GM23338 (cell line): ENCODE measurements around the gene GRIA2. TPM values are rescaled to one million over a fixed set of nuclear protein-coding genes. Genes with fewer than 3 reads are reported as not detected.

Source experiments
- ATAC-seq: fragments of 200-7000 bp; cut with Tn5 transposase; 3 replicates; pipeline ENCODE4 v1.9.1; 2020
- DNase-seq: peaks from one replicate; pipeline ENCODE4 v3.0.0-alpha.2; 2015; ENCODE audit warnings: low spot score
- H2AFZ ChIP-seq: fragments of 200-600 bp; sonication (generic); 2 replicates; pipeline ENCODE4 v1.8.0; 2016; ENCODE audit warnings: antibody characterized with exemption, mild to moderate bottlenecking, moderate library complexity
- H3F3A ChIP-seq: fragments of 200-600 bp; sonication (generic); replicated peaks from 2 replicates; pipeline ENCODE4 v1.8.0; 2017; ENCODE audit warnings: antibody characterized with exemption, mixed run types, low read depth
- H3K27ac ChIP-seq: fragments of 200-600 bp; sonication (generic); 2 replicates; pipeline ENCODE4 v1.6.1; 2016; ENCODE audit warnings: low read depth
- H3K27me3 ChIP-seq: fragments of 200-600 bp; sonication (generic); 2 replicates; pipeline ENCODE4 v1.8.0; 2016; ENCODE audit warnings: mild to moderate bottlenecking, mixed run types, moderate library complexity; ENCODE audit not compliant: insufficient read depth
- H3K36me3 ChIP-seq: fragments of 200-600 bp; sonication (generic); 2 replicates; pipeline ENCODE4 v1.8.0; 2016; ENCODE audit warnings: mild to moderate bottlenecking; ENCODE audit not compliant: insufficient read depth
- H3K4me1 ChIP-seq: fragments of 200-600 bp; sonication (generic); 2 replicates; pipeline ENCODE4 v1.8.0; 2016; ENCODE audit warnings: mild to moderate bottlenecking, moderate library complexity; ENCODE audit not compliant: insufficient read depth
- H3K4me2 ChIP-seq: fragments of 200-600 bp; sonication (generic); 2 replicates; pipeline ENCODE4 v1.7.1; 2017; ENCODE audit warnings: mixed run types
- H3K4me3 ChIP-seq: fragments of 200-600 bp; sonication (generic); 2 replicates; pipeline ENCODE4 v1.6.1; 2016; ENCODE audit warnings: mixed run types
- H3K79me2 ChIP-seq: fragments of 200-600 bp; sonication (generic); replicated peaks from 2 replicates; pipeline ENCODE4 v1.8.0; 2017; ENCODE audit warnings: mild to moderate bottlenecking; ENCODE audit not compliant: insufficient read depth
- H3K9me2 ChIP-seq: fragments of 200-600 bp; sonication (generic); 2 replicates; pipeline ENCODE4 v1.8.0; 2017; ENCODE audit not compliant: insufficient read depth
- H4K20me1 ChIP-seq: fragments of 200-600 bp; sonication (generic); replicated peaks from 2 replicates; pipeline ENCODE4 v1.8.0; 2017; ENCODE audit warnings: mild to moderate bottlenecking; ENCODE audit not compliant: insufficient read depth
- H3K27ac Mint-ChIP-seq: 2 replicates; pipeline ENCODE4 v1.8.0; 2020; ENCODE audit warnings: inconsistent platforms, mild to moderate bottlenecking, moderate library complexity, mixed read lengths
- H3K27me3 Mint-ChIP-seq: 3 replicates; pipeline ENCODE4 v1.8.0; 2022; ENCODE audit warnings: low read depth, mild to moderate bottlenecking, moderate library complexity, mixed read lengths, inconsistent platforms; ENCODE audit not compliant: insufficient read depth, poor library complexity
- H3K36me3 Mint-ChIP-seq: 3 replicates; pipeline ENCODE4 v1.8.0; 2021; ENCODE audit warnings: low read depth, mild to moderate bottlenecking, inconsistent platforms, moderate library complexity, mixed read lengths
- H3K4me1 Mint-ChIP-seq: 3 replicates; pipeline ENCODE4 v1.8.0; 2020; ENCODE audit warnings: mild to moderate bottlenecking, inconsistent platforms, mixed read lengths
- H3K4me3 Mint-ChIP-seq: 3 replicates; pipeline ENCODE4 v1.8.0; 2021; ENCODE audit warnings: moderate library complexity, mild to moderate bottlenecking, inconsistent platforms, mixed read lengths
- H3K9me3 Mint-ChIP-seq: 3 replicates; pipeline ENCODE4 v1.8.0; 2020; ENCODE audit warnings: moderate library complexity, mild to moderate bottlenecking, inconsistent platforms, mixed read lengths
- CREB1 ChIP-seq: fragments of 250-450 bp; sonication (Bioruptor Pico); IDR thresholded peaks from 2 replicates; pipeline ENCODE4 v1.5.0; 2020; ENCODE audit warnings: low read depth, mild to moderate bottlenecking, moderate library complexity
- CTCF ChIP-seq, 2 experiments: fragments of 200-600 bp in 1 of 2; sonication (generic) in 1 of 2; conservative IDR thresholded peaks; 2 replicates each; pipeline versions ENCODE4 v1.5.1 to v1.6.1; 2016 to 2017; ENCODE audit warnings: antibody characterized with exemption in 2 of 2, low read depth in 2 of 2, mild to moderate bottlenecking in 2 of 2, moderate library complexity in 1 of 2
- EZH2 ChIP-seq: fragments of 200-600 bp; sonication (generic); IDR thresholded peaks from one replicate; pipeline ENCODE4 v1.8.0; 2017; ENCODE audit warnings: antibody characterized with exemption, mild to moderate bottlenecking, low read depth; ENCODE audit not compliant: unreplicated experiment
- EZH2phosphoT487 ChIP-seq: fragments of 200-600 bp; sonication (generic); IDR thresholded peaks from one replicate; pipeline ENCODE4 v1.8.1; 2018; ENCODE audit warnings: antibody characterized with exemption; ENCODE audit not compliant: unreplicated experiment
- JUNB ChIP-seq: IDR thresholded peaks from one replicate; pipeline ENCODE4 v1.6.1; 2016; ENCODE audit warnings: antibody characterized with exemption; ENCODE audit not compliant: unreplicated experiment
- NANOG ChIP-seq: IDR thresholded peaks from 2 replicates; pipeline ENCODE4 v1.6.1; 2016; ENCODE audit warnings: antibody characterized with exemption, borderline replicate concordance
- POLR2AphosphoS5 ChIP-seq: IDR thresholded peaks from 2 replicates; pipeline ENCODE4 v1.6.1; 2016; ENCODE audit warnings: antibody characterized with exemption, low read depth
- STAT1 ChIP-seq: IDR thresholded peaks from one replicate; pipeline ENCODE4 v1.6.1; 2016; ENCODE audit warnings: antibody characterized with exemption; ENCODE audit not compliant: unreplicated experiment
- ZNF114 ChIP-seq: fragments of 250-450 bp; sonication (Bioruptor Pico); IDR thresholded peaks from 2 replicates; pipeline ENCODE4 v1.5.0; 2020; ENCODE audit warnings: mild to moderate bottlenecking, moderate library complexity
- ZNF331 ChIP-seq: fragments of 250-450 bp; sonication (Bioruptor Pico); IDR thresholded peaks from 2 replicates; pipeline ENCODE4 v1.5.0; 2020; ENCODE audit warnings: low read depth, mild to moderate bottlenecking, moderate library complexity
- polyA plus RNA-seq: library from polyadenylated mRNA; unstranded; fragments of >200 nt; fragmentation: Nextera tagmentation; extraction: Ambion mirVana; gene quantifications from 2 replicates; pipeline ENCODE4 v1.2.1, GENCODE V29; 2016
- total RNA-seq: library from RNA; depleted of rRNA; stranded (reverse); fragments of >200 nt; shearing (Covaris generic); gene quantifications from 2 replicates; pipeline ENCODE4 v1.2.3, GENCODE V29; 2014

GRIA2 gene
- total and polyA plus RNA-seq, 2 experiments from 2014 or later: not detected

GRCh38 chr4:157372567-157372966, 152.0 kb downstream of the GRIA2 start:
- H3K79me2 ChIP-seq: no peaks in the 10 kb centered on the region
- no peaks in the 10 kb centered on the region for H3K9me2 ChIP-seq
- ATAC-seq (no peak), DNase-seq (no peak)
- no peak overlapping the region for H3K4me2 ChIP-seq
- H4K20me1 ChIP-seq: no peaks in the 10 kb centered on the region
- no peak overlapping the region for H3K4me3 ChIP-seq
- H3K9me3 Mint-ChIP-seq: no peaks in the 10 kb centered on the region
- H3K4me1 Mint-ChIP-seq: peaks cover 4% of the 10 kb centered on the region; the same call in 2 of the 3 replicates
- H3K4me3 Mint-ChIP-seq: no peak overlapping the region
- no peaks in the 10 kb centered on the region for H3F3A ChIP-seq
- H3K27me3 ChIP-seq: no peaks in the 10 kb centered on the region
- H3K4me1 ChIP-seq: peaks cover 9% of the 10 kb centered on the region; the same call in 1 of the 2 replicates
- peak overlapping the region; percentile 30; the same call in 1 of the 2 replicates for H2AFZ ChIP-seq
- H3K27me3 Mint-ChIP-seq: peaks cover under 1% of the 10 kb centered on the region
- H3K36me3 ChIP-seq: no peaks in the 10 kb centered on the region
- H3K27ac ChIP-seq: no peak overlapping the region
- no peak overlapping the region for H3K27ac Mint-ChIP-seq
- H3K36me3 Mint-ChIP-seq: no peaks in the 10 kb centered on the region
- TF ChIP-seq ZNF114 (CRISPR knock-in tag): no peak
- TF ChIP-seq JUNB: no peak
- no peak for TF ChIP-seq CREB1 (CRISPR knock-in tag)
- no peak for TF ChIP-seq POLR2AphosphoS5
- no peak for TF ChIP-seq EZH2
- TF ChIP-seq ZNF331 (CRISPR knock-in tag): no peak
- TF ChIP-seq EZH2phosphoT487: no peak
- no peak for TF ChIP-seq NANOG

GRCh38 chr4:157389741-157390140, 169.2 kb downstream of the GRIA2 start:
- Mint-ChIP-seq H3K36me3 (no peaks in the 10 kb centered on the region), H3K27me3 (peaks cover 2% of the 10 kb centered on the region), H3K9me3 (peaks cover 3% of the 10 kb centered on the region; the same call in 2 of the 3 replicates), H3K4me1 (peaks cover 10% of the 10 kb centered on the region; the same call in 2 of the 3 replicates), H3K4me3 (no peak overlapping the region), H3K27ac (no peak overlapping the region)
- no peak overlapping the region for H3K4me3 ChIP-seq
- H3K4me2 ChIP-seq: no peak overlapping the region
- no peaks in the 10 kb centered on the region for H3K79me2 ChIP-seq
- H2AFZ ChIP-seq: no peak overlapping the region
- H4K20me1 ChIP-seq: no peaks in the 10 kb centered on the region
- ATAC-seq: no peak
- H3K27me3 ChIP-seq: no peaks in the 10 kb centered on the region
- no peak overlapping the region for H3K27ac ChIP-seq
- H3K4me1 ChIP-seq: peaks cover 6% of the 10 kb centered on the region; the same call in 1 of the 2 replicates
- TF ChIP-seq JUNB (no peak), ZNF114 (CRISPR knock-in tag) (no peak), CREB1 (CRISPR knock-in tag) (no peak), EZH2phosphoT487 (no peak), ZNF331 (CRISPR knock-in tag) (no peak), STAT1 (no peak), CTCF (conservative IDR thresholded peaks at IDR 0.05; ENCODE audit: low read depth in 2 of 2) (no peak)
- H3K9me2 ChIP-seq: no peaks in the 10 kb centered on the region
- no peak for DNase-seq
- H3F3A ChIP-seq: no peaks in the 10 kb centered on the region
- H3K36me3 ChIP-seq: no peaks in the 10 kb centered on the region
